Measurements from ENCODE around the gene MAST1.
"Not testable (repeated sequence)": the region's sequence is repeated elsewhere in the genome, so short reads cannot be mapped to it uniquely, and the experiment has no call there.

Gene MAST1

DNA sequence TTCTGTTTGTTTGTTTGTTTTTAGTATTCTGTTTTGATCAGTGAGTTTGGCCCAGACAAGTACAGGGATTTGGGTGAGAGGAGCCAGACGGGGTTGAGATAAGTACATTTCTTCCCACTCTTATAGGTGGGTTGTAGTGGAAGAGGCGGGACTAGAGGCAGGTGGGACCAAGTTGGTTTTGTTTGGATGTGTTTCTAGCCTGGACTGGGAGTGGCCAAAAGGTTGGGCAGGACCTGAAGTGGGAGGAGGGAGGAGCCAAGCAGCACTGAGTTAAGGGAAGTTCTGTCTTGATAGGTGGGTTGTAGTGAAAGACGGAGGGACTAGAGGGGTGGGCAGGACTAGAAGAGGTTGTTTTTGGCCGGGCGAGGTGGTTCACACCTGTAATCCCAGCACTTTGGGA, 33.9 kb downstream of the MAST1 start:
- DNase-seq (ENCODE audit: low spot score), result no peak

DNA sequence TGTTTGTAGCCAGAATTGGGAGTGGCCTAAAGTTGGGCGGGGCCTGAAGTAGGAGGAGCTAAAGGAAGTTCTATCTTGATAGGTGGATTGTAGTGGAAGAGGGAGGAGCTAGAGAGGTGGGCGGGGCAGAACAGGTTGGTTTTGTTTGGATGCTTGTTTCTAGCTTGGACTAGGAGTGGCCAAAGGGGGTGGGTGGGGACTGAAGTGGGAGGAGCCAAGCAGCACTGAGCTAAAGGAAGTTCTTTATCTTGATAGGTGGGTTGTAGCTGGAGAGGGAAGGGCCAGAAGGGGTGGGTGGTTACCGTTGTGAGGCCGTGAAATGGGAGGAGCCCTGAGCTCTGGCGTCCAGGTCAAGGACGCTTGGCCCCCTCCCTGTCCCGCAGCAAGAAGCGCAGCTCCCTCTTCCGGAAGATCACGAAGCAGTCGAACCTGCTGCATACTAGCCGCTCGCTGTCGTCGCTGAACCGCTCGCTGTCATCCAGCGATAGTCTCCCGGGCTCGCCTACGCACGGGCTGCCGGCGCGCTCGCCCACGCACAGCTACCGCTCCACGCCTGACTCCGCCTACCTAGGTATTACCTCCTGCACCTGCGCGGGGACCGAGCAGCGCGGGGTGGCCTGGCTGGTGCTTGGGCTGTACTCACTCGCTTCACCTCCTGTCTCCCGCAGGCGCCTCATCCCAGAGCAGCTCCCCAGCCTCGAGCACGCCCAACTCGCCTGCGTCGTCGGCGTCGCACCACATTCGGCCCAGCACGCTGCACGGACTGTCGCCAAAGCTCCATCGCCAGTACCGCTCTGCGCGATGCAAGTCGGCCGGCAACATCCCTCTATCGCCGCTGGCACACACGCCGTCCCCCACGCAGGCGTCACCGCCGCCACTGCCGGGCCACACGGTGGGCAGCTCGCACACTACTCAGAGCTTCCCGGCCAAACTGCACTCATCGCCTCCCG, 34.9 kb downstream of the MAST1 start:
- DNase-seq (ENCODE audit: low spot score), result peak; percentile 57

DNA sequence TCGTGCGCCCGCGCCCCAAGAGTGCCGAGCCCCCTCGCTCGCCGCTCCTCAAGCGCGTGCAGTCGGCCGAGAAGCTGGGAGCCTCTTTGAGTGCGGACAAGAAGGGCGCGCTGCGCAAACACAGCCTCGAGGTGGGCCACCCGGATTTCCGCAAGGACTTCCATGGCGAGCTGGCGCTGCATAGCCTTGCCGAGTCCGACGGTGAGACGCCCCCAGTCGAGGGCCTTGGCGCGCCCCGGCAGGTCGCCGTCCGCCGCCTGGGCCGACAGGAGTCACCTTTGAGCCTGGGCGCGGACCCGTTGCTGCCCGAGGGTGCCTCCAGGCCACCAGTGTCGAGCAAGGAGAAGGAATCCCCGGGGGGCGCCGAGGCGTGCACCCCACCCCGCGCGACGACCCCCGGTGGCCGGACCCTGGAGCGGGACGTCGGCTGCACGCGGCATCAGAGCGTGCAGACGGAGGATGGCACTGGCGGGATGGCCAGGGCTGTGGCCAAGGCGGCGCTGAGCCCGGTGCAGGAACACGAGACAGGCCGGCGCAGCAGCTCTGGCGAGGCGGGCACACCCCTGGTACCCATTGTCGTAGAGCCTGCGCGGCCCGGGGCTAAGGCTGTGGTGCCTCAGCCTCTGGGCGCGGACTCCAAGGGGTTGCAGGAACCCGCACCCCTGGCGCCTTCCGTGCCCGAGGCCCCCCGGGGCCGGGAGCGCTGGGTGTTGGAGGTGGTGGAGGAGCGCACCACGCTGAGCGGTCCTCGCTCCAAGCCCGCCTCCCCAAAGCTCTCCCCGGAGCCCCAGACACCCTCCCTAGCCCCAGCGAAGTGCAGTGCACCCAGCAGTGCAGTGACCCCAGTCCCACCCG, 35.8 kb downstream of the MAST1 start:
- DNase-seq (ENCODE audit: low spot score), result no peak

DNA sequence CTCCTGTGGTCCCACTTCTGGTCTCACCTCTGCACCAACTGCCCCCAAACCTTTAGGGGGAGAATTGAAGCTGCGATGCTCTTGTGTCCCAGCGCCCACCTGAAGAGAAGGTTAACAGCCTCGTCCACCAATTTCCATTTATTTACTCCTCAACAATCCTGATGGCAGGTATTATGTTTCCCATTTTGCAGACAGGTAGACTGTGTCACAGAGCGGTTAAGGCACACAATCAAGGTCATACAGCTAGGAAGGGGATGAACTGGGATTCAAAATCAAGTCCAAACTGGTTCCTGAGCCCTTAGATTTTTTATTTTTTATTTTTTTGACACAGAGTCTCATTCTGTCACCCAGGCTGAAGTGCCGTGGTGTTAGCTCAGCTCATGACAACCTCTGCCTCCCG, 36.8 kb downstream of the MAST1 start:
- no peak for DNase-seq (ENCODE audit: low spot score)

DNA sequence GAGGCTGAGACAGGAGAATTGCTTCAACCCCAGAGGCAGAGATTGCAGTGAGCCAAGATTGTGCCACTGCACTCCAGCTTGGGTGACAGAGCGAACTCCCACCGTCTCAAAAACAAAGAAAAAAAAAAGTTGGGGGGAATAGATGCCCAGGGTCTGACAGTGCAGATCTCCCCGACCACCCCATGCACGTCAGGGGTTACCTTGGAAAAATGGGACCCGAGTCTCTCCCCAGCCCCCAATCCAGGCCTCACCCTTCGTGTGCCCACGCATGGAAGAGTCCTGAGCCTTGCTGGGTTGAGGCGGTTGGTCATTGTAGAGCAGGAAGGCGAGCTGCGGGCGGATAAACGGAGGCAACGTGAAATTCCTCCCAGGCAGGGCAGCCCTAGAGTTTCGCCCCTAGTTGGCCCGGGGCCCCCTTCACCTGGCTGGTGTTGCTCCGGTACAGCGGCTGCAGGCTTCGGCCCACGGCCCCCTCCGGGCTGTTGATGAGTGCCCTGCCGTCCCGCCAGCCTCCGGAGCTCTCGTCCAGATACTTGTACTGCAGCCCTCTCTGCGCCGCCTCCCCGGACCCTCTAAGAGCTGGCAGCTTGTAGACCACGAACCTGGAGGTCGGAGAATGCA, 42.3 kb downstream of the MAST1 start:
- no peak for DNase-seq (ENCODE audit: low spot score)

DNA sequence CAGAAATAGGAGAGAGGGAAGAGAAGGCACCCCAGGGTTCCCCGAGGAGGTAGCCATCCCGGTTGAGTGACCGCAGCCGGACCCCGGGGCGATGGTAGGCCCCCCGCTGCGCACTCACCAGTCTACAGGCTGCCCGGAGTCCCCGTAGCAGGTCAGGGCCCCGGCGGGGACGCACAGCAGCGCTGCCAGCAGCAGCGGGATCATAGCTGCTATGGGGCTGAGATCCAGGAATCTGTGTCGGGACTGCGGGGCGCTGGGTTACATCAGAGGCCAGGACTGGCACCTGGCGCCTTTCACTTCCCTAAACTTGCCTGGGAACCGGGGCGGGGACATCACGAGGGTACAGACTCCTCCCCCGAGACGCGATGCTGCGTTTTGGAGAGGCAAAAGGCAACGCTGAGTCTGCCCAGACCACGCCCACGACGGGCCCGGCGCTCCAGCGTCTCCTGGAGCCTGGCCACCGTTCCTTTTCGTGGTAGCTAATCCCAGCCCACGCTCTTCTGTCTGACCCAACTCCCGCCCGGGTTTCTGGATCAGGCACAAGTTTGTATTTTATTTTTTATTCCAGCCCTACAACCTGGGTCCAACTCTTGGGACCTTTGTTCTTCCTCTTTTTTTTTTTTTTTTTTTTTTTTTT, 43.0 kb downstream of the MAST1 start, which contains the start of gene DNASE2:
Gene DNASE2, minus strand, starts transcription at position 278 of the 637 bp plus-strand sequence. Its CDS starts 74 bp downstream, at position 204.
- peak; percentile 88 for DNase-seq (ENCODE audit: low spot score)

DNA sequence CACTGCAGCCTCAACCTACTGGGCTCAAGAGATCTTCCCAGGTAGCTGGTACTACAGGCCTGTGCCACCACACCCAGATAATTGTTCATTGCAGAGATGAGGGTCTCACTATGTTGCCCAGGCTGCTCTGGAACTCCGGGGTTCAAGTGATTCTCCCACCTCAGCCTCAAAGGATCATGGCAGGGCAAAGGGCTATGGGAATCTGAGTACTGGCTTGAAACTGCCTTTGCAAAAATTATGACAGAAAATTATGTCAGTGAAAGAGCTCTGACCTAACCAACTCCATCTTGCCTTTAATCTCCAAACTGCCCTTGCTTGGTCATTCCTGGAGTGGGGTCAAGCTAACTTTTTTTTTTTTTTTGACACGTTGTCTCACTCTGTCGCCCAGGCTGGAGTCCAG, 44.3 kb downstream of the MAST1 start:
- DNase-seq (ENCODE audit: low spot score), result no peak

DNA sequence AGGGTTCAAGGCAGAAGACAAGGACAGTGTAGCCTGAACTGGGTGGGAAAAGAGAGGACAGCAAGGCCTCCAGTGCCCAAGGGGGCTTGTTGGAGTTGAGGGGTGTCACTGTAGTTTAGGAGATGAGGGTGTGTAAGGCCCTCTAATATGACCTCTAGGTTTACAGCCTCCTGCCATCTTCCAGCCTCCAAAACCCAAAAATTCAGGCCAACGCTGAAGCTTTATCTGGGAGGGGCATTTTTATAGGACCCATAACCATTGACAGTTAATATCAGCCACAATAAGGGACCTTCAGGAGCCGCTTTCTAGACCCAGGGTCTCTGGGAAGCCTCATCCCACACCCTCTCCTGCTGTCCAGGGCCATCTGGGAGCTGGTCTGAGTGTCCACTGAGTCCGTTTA, 45.9 kb downstream of the MAST1 start:
- DNase-seq (ENCODE audit: low spot score), result no peak

DNA sequence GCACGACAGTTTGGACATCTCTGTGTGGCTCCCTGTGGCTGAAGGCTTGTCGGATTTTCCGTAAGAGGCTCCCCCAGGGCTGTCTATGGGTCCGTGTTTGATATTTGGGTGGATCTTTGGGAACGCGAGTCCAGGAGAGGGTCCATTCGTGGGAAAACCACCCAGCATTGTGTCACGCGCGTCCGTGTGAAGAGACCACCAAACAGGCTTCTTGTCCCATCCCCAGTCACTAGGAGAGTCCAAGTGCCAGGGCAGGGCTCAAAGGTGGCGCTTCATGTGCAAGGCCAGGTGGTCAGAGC, 46.3 kb downstream of the MAST1 start:
- no peak for DNase-seq (ENCODE audit: low spot score)

DNA sequence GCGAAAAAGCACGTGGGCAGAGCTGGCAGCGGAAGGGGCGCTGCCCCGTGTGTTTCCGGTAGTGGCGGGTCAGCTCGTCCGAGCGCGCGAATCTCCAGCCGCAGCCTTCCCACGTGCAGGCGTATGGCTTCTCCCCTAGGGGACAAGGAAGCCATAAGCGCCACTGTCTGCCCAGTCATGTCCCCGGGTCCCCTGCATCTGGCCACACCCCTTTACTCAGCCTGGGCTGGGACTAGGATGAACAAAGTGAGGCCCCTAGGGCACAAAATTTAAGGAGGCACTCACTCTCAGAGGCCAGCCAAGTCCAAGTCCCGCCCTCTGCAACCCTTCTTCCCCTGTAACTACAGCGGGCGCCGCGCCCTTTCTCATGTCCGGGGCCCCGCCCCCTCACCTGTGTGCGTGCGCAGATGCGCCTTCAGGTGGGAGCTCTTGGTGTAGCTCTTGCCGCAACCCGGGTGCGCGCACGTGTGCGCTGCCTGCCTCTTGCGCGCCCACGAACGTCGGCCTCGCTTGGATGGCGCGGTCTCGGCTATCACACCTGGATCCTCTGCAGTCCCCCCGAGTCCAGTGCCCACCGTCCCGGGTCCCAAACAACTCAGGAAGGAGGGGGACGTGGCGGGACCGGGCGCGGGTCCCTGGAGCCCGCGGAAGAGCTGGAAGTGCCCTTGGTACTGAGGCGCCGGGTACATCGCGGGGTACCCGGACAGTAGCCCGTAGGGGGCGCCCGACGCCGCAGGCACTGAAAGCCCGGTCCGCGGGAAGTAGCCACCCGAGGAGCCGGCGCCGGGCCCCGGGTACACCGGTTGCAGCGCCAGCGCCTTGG, 46.8 kb downstream of the MAST1 start:
- peak; percentile 91 for DNase-seq (ENCODE audit: low spot score)

DNA sequence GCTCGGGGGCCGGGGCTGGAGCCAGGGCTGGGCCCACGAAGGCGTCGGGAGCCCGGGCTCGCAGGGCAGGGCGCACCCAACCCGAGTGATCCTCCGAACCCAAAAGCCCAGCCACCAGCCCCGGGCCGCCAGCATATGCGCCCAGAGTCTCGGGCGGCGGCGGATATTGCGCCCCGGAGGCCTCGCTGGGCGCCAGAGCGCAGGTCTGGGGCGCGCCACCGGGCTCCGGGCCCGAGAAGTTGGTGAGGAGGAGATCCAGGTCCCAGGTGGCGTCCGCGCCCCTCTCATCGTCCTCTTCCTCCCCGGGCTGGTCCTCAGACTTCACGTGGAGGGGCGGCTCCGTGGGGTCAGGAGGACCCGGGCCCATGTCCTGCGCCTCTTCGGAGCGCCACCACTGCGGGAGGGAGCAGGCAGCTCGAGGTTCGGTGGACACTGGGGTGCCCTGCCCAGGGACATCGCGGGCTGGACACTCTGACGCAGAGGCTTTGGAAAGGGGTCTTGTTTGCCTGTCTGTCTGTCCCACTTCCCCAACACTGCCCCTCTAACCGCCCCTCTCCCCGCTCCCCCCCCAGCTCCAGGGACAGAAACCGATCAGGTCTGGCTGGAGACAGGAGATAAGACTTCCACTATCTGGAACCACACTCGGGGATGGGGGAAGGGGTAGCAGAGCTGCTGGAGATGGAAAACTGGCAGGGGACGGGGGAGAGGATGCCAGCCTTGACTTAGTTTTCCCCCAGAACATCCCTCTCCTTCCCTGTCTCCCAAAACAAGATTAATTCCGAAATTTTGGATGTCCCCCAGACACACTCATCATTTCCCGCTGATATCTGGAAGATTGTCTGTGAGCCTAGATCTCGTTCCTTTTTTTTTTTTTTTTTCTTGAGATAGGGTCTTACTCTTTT, 47.7 kb downstream of the MAST1 start:
- no peak for DNase-seq (ENCODE audit: low spot score)

DNA sequence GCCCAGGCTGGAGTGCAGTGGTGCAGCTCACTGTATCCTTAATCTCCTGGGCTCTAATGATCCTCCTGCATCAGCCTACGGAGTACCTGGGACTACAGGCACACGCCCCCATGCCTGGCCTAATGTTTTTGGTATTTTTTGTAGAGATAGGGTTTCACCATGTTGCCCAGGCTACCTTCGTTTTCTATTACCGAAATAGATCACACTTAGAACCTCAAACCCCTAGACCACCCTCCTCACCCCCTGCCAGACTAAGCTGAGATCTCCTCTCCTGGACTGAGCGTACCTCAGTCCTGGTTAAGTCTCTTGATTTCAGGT, 48.3 kb downstream of the MAST1 start:
- DNase-seq (ENCODE audit: low spot score), result no peak

DNA sequence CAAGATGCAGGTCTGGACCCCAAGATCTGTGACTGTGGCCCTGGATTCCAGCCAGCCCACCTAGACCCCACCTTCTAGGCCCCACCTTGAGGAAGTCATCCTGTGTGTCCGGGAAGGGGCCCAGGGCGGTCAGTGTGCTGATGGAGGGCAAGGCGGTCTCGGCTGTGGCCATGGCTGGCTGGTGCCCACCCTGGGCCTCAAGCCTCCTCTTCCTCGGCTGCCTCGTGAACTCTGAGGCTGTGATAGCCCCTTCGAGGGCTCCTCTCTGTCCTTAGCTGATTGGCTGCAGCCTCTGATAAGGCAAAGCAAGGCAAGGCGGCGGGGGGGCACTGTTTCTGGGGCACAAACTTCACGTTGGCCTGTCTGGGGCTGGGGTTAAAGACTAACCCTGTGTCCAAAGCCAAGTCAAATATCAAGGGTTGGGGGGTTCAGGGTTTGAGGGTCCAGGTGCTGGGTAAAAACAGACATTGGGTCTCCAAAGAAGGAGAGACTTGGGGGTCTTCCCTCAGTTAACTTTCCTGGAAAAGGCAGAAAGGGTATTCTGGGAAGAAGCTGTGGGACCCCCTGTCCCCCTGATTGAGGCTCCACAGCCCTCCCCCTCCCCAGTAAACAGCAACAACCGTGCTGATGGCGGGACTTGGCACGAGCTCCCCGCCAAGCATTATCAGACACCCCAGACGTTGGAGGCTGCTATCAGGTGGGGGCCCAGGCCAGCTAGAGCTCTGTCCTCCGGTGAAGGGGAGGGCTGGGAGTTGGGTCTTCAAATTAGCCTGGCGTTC, 48.8 kb downstream of the MAST1 start, which contains the start of gene KLF1:
Gene KLF1, minus strand, starts transcription at position 233 of the 779 bp plus-strand sequence. Its CDS starts 61 bp downstream, at position 172.
- DNase-seq (ENCODE audit: low spot score), result no peak

DNA sequence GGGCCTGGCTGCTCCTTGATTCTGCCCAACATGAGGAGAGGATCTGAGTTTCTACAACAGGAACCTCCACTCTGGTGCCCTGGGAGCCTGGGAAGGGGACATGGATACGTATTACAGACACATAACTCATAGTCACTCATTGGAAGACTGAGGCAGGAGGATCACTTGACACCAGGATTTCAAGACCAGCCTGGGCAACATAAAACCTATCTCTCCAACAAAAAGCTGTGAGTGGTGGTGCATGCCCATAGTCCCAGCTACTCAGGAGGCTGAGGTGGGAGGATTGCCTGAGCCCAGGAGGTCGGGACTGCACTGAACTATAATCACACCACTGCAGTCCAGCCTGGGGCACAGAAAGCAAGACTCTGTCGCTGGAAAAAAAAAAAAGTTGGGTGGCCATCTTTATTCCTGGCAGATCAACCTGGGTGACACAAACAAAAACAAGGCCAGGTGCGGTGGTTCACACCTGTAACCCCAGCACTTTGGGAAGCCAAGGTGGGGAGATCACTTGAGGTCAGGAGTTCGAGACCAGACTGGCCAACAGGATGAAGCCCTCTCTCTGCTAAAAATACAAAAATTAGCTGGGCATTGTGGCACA, 49.8 kb downstream of the MAST1 start:
- DNase-seq (ENCODE audit: low spot score), result no peak

DNA sequence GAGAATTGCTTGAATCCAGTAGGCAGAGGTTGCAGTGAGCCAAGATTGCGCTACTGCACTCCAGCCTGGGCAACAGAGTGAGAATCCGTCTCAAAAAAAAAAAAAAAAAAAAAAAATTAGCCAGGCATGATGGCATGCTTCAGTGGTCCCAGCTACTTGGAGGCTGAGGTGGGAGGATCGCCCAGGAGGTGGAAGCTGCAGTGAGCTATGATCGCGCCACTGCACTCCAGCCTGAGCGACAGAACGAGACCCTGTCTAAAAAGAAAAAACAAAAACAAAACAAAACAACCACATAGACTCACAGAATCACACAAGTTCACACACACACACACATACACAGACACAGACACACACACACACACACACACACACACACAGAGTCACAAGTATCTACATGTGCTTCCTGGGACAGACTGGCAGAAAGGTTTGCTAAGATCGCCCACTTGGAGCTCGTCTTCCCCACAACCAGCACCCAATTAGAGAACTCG, 52.0 kb downstream of the MAST1 start:
- DNase-seq (ENCODE audit: low spot score), result not testable (repeated sequence)

DNA sequence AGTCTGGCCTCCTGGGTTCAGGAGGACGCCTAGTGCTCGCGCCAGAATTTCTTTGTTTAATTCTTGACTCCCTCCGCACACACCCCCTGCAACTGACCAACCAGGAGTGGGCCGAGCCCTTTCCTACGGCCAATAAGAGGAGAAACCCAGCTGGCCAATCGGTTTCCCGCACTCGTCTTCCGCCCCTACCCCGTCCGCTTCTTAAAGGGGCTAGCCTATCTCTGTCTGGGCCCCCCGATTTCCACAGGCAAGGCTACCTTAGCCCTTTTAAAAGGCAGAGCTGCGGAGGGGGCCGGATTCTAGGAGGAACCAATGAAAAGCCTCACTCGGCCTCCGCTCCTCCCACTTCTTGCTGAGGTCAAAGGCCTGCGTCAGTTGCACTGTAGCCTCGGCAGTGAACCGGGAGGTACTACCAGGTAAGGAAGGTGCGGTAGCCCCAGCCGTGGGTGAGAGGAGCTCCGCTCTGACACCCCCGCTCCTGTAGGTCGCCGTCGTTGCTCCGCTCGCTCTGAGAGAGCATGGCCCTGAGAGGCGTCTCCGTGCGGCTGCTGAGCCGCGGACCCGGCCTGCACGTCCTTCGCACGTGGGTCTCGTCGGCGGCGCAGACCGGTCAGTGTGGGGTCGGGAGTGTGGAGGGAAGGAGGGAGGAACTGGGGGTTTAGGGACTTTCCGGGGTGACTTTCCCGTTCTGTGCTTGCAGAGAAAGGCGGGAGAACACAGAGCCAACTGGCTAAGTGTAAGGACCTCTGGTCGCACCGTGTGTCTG, 52.7 kb downstream of the MAST1 start, which contains the start of gene GCDH:
Gene GCDH, plus strand, starts transcription at position 374 of the 766 bp plus-strand sequence. Its CDS starts 145 bp downstream, at position 519.
- DNase-seq (ENCODE audit: low spot score), result peak; percentile 98

DNA sequence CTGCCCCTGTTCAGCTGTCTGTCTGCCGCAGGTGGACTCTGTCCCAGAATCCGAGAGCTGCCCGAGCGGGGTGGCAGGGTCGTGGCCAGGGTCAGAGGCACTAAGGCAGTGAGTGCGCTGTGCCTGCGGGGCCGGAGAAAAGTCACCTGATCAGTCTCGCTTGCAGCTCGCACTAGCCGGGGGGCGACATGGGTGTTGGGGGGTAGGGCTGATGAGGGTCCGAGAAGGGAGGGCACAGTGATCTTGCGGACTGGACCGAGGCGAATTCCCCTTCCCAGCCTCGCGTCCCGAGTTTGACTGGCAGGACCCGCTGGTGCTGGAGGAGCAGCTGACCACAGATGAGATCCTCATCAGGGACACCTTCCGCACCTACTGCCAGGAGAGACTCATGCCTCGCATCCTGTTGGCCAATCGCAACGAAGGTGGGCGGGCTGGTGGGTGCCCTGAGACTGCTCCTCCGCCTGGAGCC, 53.3 kb downstream of the MAST1 start:
- DNase-seq (ENCODE audit: low spot score), result no peak

DNA sequence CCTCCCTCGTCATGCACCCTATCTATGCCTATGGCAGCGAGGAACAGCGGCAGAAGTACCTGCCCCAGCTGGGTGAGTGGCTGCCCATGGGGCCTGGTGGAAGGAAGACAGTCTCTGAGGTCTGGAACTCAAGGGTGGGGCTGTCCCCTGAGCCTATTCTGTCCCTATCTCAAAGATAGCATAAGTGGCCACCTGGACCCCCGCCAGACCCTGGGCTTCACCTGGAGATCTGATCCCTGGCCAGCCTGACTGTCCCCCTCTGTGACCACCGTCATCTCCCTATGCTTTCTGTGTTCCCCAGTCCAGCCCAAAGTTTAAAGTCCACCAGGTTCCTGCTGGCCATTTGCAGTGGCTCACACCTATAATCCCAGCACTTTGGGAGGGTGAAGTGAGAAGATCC, 55.3 kb downstream of the MAST1 start:
- DNase-seq (ENCODE audit: low spot score), result no peak

All from CD4-positive, alpha-beta T cell treated with Interleukin-2 at 100 ng/mL for 4 hours (primary cell).